ENCODE data around the gene GBE1.

GBE1 gene

GRCh38 chr3:81621277-81621676 is 140.2 kb downstream of the GBE1 start:
- no peak for DNase-seq (ENCODE audit: low read depth in 2 of 2)

- no peak for DNase-seq (ENCODE audit: low read depth in 2 of 2)
These were observed 140.6 kb downstream of the GBE1 start for GRCh38 chr3:81620849-81621248.

GRCh38 chr3:81612768-81613167 is 148.7 kb downstream of the GBE1 start:
- DNase-seq (ENCODE audit: low read depth in 2 of 2), result no peak

- no peak for DNase-seq (ENCODE audit: low read depth in 2 of 2)
These were observed 158.7 kb downstream of the GBE1 start for GRCh38 chr3:81602781-81603180.

- no peak for DNase-seq (ENCODE audit: low read depth in 2 of 2)
These were observed 159.6 kb downstream of the GBE1 start for GRCh38 chr3:81601707-81602305.

- DNase-seq (ENCODE audit: low read depth in 2 of 2), result no peak
These were observed 169.3 kb downstream of the GBE1 start for GRCh38 chr3:81592101-81592500.

GRCh38 chr3:81585937-81586336 is 175.5 kb downstream of the GBE1 start:
- no peak for DNase-seq (ENCODE audit: low read depth in 2 of 2)

GRCh38 chr3:81585056-81585455 is 176.4 kb downstream of the GBE1 start:
- no peak for DNase-seq (ENCODE audit: low read depth in 2 of 2)

GRCh38 chr3:81581966-81582599 is 179.4 kb downstream of the GBE1 start:
- DNase-seq (ENCODE audit: low read depth in 2 of 2), result no peak

- DNase-seq (ENCODE audit: low read depth in 2 of 2), result no peak
These were observed 181.1 kb downstream of the GBE1 start for GRCh38 chr3:81580355-81580754.

GRCh38 chr3:81579744-81580143 is 181.7 kb downstream of the GBE1 start:
- DNase-seq (ENCODE audit: low read depth in 2 of 2), result no peak

- no peak for DNase-seq (ENCODE audit: low read depth in 2 of 2)
These were observed 189.2 kb downstream of the GBE1 start for GRCh38 chr3:81572201-81572756.

GRCh38 chr3:81568378-81568777 is 193.1 kb downstream of the GBE1 start:
- no peak for DNase-seq (ENCODE audit: low read depth in 2 of 2)

- no peak for DNase-seq (ENCODE audit: low read depth in 2 of 2)
These were observed 196.4 kb downstream of the GBE1 start for GRCh38 chr3:81565041-81565440.

GRCh38 chr3:81558106-81558505 is 203.3 kb downstream of the GBE1 start:
- DNase-seq (ENCODE audit: low read depth in 2 of 2), result no peak

- DNase-seq (ENCODE audit: low read depth in 2 of 2), result no peak
These were observed 206.6 kb downstream of the GBE1 start for GRCh38 chr3:81554801-81555200.

GRCh38 chr3:81554388-81554787 is 207.1 kb downstream of the GBE1 start:
- DNase-seq (ENCODE audit: low read depth in 2 of 2), result no peak

- DNase-seq (ENCODE audit: low read depth in 2 of 2), result no peak
These were observed 211.0 kb downstream of the GBE1 start for GRCh38 chr3:81550415-81550814.

- DNase-seq (ENCODE audit: low read depth in 2 of 2), result no peak
These were observed 211.6 kb downstream of the GBE1 start for GRCh38 chr3:81549831-81550230.

GRCh38 chr3:81549388-81549787 is 212.1 kb downstream of the GBE1 start:
- DNase-seq (ENCODE audit: low read depth in 2 of 2), result no peak

GRCh38 chr3:81545572-81545971 is 215.9 kb downstream of the GBE1 start:
- no peak for DNase-seq (ENCODE audit: low read depth in 2 of 2)

- no peak for DNase-seq (ENCODE audit: low read depth in 2 of 2)
These were observed 217.1 kb downstream of the GBE1 start for GRCh38 chr3:81544385-81544784.

- DNase-seq (ENCODE audit: low read depth in 2 of 2), result no peak
These were observed 220.7 kb downstream of the GBE1 start for GRCh38 chr3:81540787-81541186.

GRCh38 chr3:81531846-81532245 is 229.6 kb downstream of the GBE1 start:
- no peak for DNase-seq (ENCODE audit: low read depth in 2 of 2)

Measured in stimulated activated CD8-positive, alpha-beta memory T cell treated with anti-CD3 and anti-CD28 coated beads, Interleukin-15, amount 100 ng/mL, for 4 hours (primary cell).